HepG2 (cell line): ENCODE measurements around the gene AKAP8L. TPM values are rescaled to one million over a fixed set of nuclear protein-coding genes. Genes with fewer than 3 reads are reported as not detected.

Source experiments
- ATAC-seq: fragments of 200-7000 bp; cut with Tn5 transposase; 3 replicates; pipeline ENCODE4 v1.9.1; 2020; ENCODE audit warnings: mild to moderate bottlenecking, moderate library complexity
- BruUV-seq: library from RNA; stranded (reverse); fragments of 400-500 nt; replicated peaks from 2 replicates; lab custom pipeline; 2021; lab: Mats Ljungman, UMichigan
- CTCF ChIA-PET: fragments of 300-600 bp; formaldehyde crosslinking; extraction: SDS; loops from one replicate; lab custom pipeline; 2021; ENCODE audit warnings: low total read pairs, inconsistent platforms, low intra/inter-chr PET ratio; lab: Yijun Ruan, JAX
- POLR2A ChIA-PET: fragments of 350-600 bp; sonication (Branson Sonifier 250); formaldehyde crosslinking; loops from one replicate; lab custom pipeline; 2020; ENCODE audit warnings: antibody characterized with exemption, inconsistent platforms; lab: Yijun Ruan, JAX
- DNase-seq: peaks from one replicate; pipeline ENCODE4 v3.0.0-alpha.2; 2015; ENCODE audit warnings: low spot score
- FAIRE-seq: peaks from 3 replicates; lab custom pipeline; 2011; peaks lifted over from hg19 to GRCh38; lab: Jason Lieb, UNC
- H2AFZ ChIP-seq: one replicate; pipeline ENCODE4 v1.6.1; 2011; ENCODE audit warnings: low read length, inconsistent platforms
- H3K27ac ChIP-seq: fragments of 300-600 bp; 3 replicates; pipeline ENCODE4 v1.8.0; 2011; ENCODE audit warnings: mixed run types, mild to moderate bottlenecking, mixed read lengths, low read length, inconsistent platforms; ENCODE audit not compliant: insufficient read depth; ENCODE audit errors: extremely low read length
- H3K27me3 ChIP-seq, 2 experiments: fragments of 200-600 bp in 1 of 2; 2 replicates in 1 of 2; 3 replicates in 1 of 2; pipeline versions ENCODE4 v1.6.0 to v1.8.0; 2011; ENCODE audit warnings: low read length in 2 of 2, mild to moderate bottlenecking in 2 of 2, moderate library complexity in 2 of 2, inconsistent platforms in 1 of 2; ENCODE audit not compliant: insufficient read depth in 2 of 2, control insufficient read depth in 1 of 2
- H3K36me3 ChIP-seq, 2 experiments: fragments of 200-600 bp in 1 of 2; replicated peaks in 1 of 2; 2 replicates in 1 of 2; 3 replicates in 1 of 2; pipeline versions ENCODE4 v1.5.1 to v1.8.0; 2011; ENCODE audit warnings: low read length in 2 of 2, inconsistent platforms in 1 of 2; ENCODE audit not compliant: insufficient read depth in 2 of 2, control insufficient read depth in 1 of 2
- H3K4me1 ChIP-seq: 2 replicates; pipeline ENCODE4 v1.5.1; 2012; ENCODE audit warnings: low read length, inconsistent platforms; ENCODE audit not compliant: insufficient read depth
- H3K4me2 ChIP-seq: 2 replicates; pipeline ENCODE4 v1.6.0; 2011; ENCODE audit warnings: low read depth, low read length, inconsistent platforms
- H3K4me3 ChIP-seq, 3 experiments: fragments of 200-600 bp in 1 of 3; sonication (generic), shearing (Covaris generic) in 1 of 3; replicated peaks in 1 of 3; 2 replicates each; pipeline ENCODE4 v1.5.1; 2011 to 2016; ENCODE audit warnings: low read length in 3 of 3, inconsistent platforms in 2 of 3, low read depth in 2 of 3, mild to moderate bottlenecking in 2 of 3, control low read depth in 1 of 3, mixed read lengths in 1 of 3; ENCODE audit not compliant: insufficient read depth in 1 of 3
- H3K79me2 ChIP-seq: one replicate; pipeline ENCODE4 v1.6.1; 2011; ENCODE audit warnings: low read length, inconsistent platforms; ENCODE audit not compliant: insufficient read depth
- H3K9ac ChIP-seq: 2 replicates; pipeline ENCODE4 v1.6.0; 2011; ENCODE audit warnings: mild to moderate bottlenecking, low read depth, low read length, inconsistent platforms; ENCODE audit not compliant: insufficient read depth
- H3K9me3 ChIP-seq: 2 replicates; pipeline ENCODE4 v1.5.1; 2012; ENCODE audit warnings: mild to moderate bottlenecking, low read length
- H4K20me1 ChIP-seq: 2 replicates; pipeline ENCODE4 v1.6.0; 2011; ENCODE audit warnings: inconsistent platforms, mild to moderate bottlenecking, low read length, moderate library complexity; ENCODE audit not compliant: insufficient read depth
- MLXIP ChIP-seq: sonication (generic); formaldehyde crosslinking; IDR thresholded peaks from 2 replicates; pipeline ENCODE4 v1.9.0; 2021; ENCODE audit warnings: missing genetic modification reagents, borderline replicate concordance
- REL ChIP-seq: sonication (generic); formaldehyde crosslinking; conservative IDR thresholded peaks from 2 replicates; pipeline ENCODE4 v1.8.0; 2022; ENCODE audit warnings: mild to moderate bottlenecking, missing genetic modification reagents, moderate library complexity
- SAP130 ChIP-seq: IDR thresholded peaks from 2 replicates; pipeline ENCODE4 v1.6.1; 2016; ENCODE audit warnings: low read depth
- SIX1 ChIP-seq: sonication (generic); formaldehyde crosslinking; IDR thresholded peaks from 2 replicates; pipeline ENCODE4 v1.4.0; 2020; ENCODE audit warnings: missing genetic modification reagents, borderline replicate concordance
- SMYD3 ChIP-seq: sonication (generic); formaldehyde crosslinking; IDR thresholded peaks from 2 replicates; pipeline ENCODE4 v1.8.1; 2023; ENCODE audit warnings: mild to moderate bottlenecking, missing genetic modification reagents
- TERF1 ChIP-seq: sonication (generic); formaldehyde crosslinking; IDR thresholded peaks from 2 replicates; pipeline ENCODE4 v1.8.0; 2022; ENCODE audit warnings: mild to moderate bottlenecking, missing genetic modification reagents, moderate library complexity
- ZFP82 ChIP-seq: sonication (generic); formaldehyde crosslinking; IDR thresholded peaks from 2 replicates; pipeline ENCODE4 v1.5.1; 2020; ENCODE audit warnings: mild to moderate bottlenecking, missing genetic modification reagents, borderline replicate concordance
- ZNF263 ChIP-seq: sonication (generic); formaldehyde crosslinking; IDR thresholded peaks from 2 replicates; pipeline ENCODE4 v1.4.0; 2020; ENCODE audit warnings: missing genetic modification reagents
- ZSCAN31 ChIP-seq: sonication (generic); formaldehyde crosslinking; IDR thresholded peaks from 2 replicates; pipeline ENCODE4 v1.5.0; 2020; ENCODE audit warnings: low read depth, mild to moderate bottlenecking, missing genetic modification reagents
- WGBS: methylation state at CpG from one replicate; pipeline ENCODE4 v1.1.6; 2017; ENCODE audit warnings: low lambda C conversion rate; 5-methylcytosine and 5-hydroxymethylcytosine counted together
- in situ Hi-C: cut with HindIII; loops from 2 replicates; pipeline ENCODE4 v1.10.0; 2017; ENCODE audit warnings: low pct_unique_long_range_greater_than_20kb; ENCODE audit not compliant: extremely low pct_ligation_motif_present
- intact Hi-C: fragments of 100-400 bp; cut with micrococcal nuclease; formaldehyde crosslinking; loops from one replicate; pipeline ENCODE4 v1.10.0; 2022; ENCODE audit not compliant: unreplicated experiment
- polyA plus RNA-seq, 8 experiments: library from polyadenylated mRNA; depleted of rRNA in 3 of 8; stranded (reverse) in 7 of 8; unstranded in 1 of 8; fragments of >200 nt; fragmentation: Illumina TruSeq in 4 of 8; extraction: Trizol in 4 of 8; gene quantifications; 2 replicates each; pipeline versions ENCODE4 v1.2.1 to v1.2.3, GENCODE V29; 2011 to 2016; ENCODE audit warnings: low read depth in 4 of 8, missing spikeins in 1 of 8, mixed read lengths in 1 of 8; ENCODE audit not compliant: insufficient read depth in 1 of 8
- total RNA-seq, 5 experiments: library from RNA; depleted of rRNA; stranded (reverse); fragments of >200 nt; fragmentation: Illumina TruSeq; extraction: Trizol; gene quantifications; 2 replicates each; pipeline ENCODE4 v1.2.3, GENCODE V29; 2016; ENCODE audit warnings: low read depth in 1 of 5

The AKAP8L gene
- total and polyA plus RNA-seq, 2 of the 13 experiments (the other 11 are each of a cell fraction or from before 2014, with no cell fraction given), result 48.2 to 49.6 TPM

GRCh38 chr19:15463861-15464371 lies 45.1 kb upstream of the AKAP8L start:
- H3K79me2 ChIP-seq, result no peaks in the 10 kb centered on the region
- CTCF ChIA-PET, result no interaction called here
- DNase-seq (no peak), ATAC-seq (no peak), FAIRE-seq (no peak)
- H3K27ac ChIP-seq, result no peak overlapping the region
- no peaks in the 10 kb centered on the region for H3K9me3 ChIP-seq
- no peaks in the 10 kb centered on the region; a peak in 1 of 5 replicates for H3K27me3 ChIP-seq
- peaks cover 27% of the 10 kb centered on the region for H3K4me1 ChIP-seq
- WGBS, result no CpG with 5 or more reads among the region's 25 CpGs
- intact Hi-C loops (no loop called here), in situ Hi-C loops (no loop called here)
- H3K4me3 ChIP-seq, result no peak overlapping the region
- no peak overlapping the region for H2AFZ ChIP-seq
- H4K20me1 ChIP-seq, result no peaks in the 10 kb centered on the region
- H3K4me2 ChIP-seq, result no peak overlapping the region
- no peak overlapping the region for H3K9ac ChIP-seq
- BruUV-seq, result no TSS peak
- POLR2A ChIA-PET, result no interaction called here
- no peaks in the 10 kb centered on the region for H3K36me3 ChIP-seq
- TF ChIP-seq SIX1 (CRISPR knock-in tag) (no peak), TERF1 (CRISPR knock-in tag) (no peak), MLXIP (CRISPR knock-in tag) (no peak), REL (CRISPR knock-in tag) (no peak), SAP130 (CRISPR knock-in tag) (no peak), ZFP82 (CRISPR knock-in tag) (no peak), ZSCAN31 (no peak), ZNF263 (CRISPR knock-in tag) (no peak), SMYD3 (CRISPR knock-in tag) (no peak)
